Right lung (tissue), 10 donors: ENCODE measurements around the gene ZC3H7B. TPM values are rescaled to one million over a fixed set of nuclear protein-coding genes. Genes with fewer than 3 reads are reported as not detected.
"Not testable (repeated sequence)": the region's sequence is repeated elsewhere in the genome, so short reads cannot be mapped to it uniquely, and the experiment has no call there.

Experiments
- DNase-seq, 2 donors: peaks; one replicate each; pipeline ENCODE4 v3.0.0-alpha.2; 2013
- long read RNA-seq, 8 donors: transcript quantifications; one replicate each; lab custom pipeline, GENCODE V29; 2026
- polyA plus RNA-seq, 5 donors: library from polyadenylated mRNA; unstranded; fragments of 120-200 nt; gene quantifications; one replicate each; pipeline versions ENCODE4 v1.2.1 to v1.2.3, GENCODE V29; 2013; ENCODE audit warnings: inconsistent platforms in 1 of 5, low replicate concordance in 1 of 5; ENCODE audit not compliant: insufficient read length in 5 of 5, insufficient read depth in 1 of 5

ZC3H7B gene
- polyA plus RNA-seq = 10 to 100 TPM; 55.3 to 79.8 (median 63.5) TPM
- long read RNA-seq, donor 1, full-length matches to known transcripts = 1 of 235 reads
- long read RNA-seq, donor 1, partial matches to known transcripts = 234 of 235 reads
- long read RNA-seq, donor 1, other reads (novel, unspliced or antisense) = 0 of 235 reads
- long read RNA-seq, donor 2, full-length matches to known transcripts = 3 of 124 reads
- long read RNA-seq, donor 2, partial matches to known transcripts = 121 of 124 reads
- long read RNA-seq, donor 2, other reads (novel, unspliced or antisense) = 0 of 124 reads
- long read RNA-seq, donor 3, partial matches to known transcripts = 115 of 115 reads
- long read RNA-seq, donor 3, other reads (novel, unspliced or antisense) = 0 of 115 reads
- long read RNA-seq, donor 4, partial matches to known transcripts = 8 of 8 reads
- long read RNA-seq, donor 4, other reads (novel, unspliced or antisense) = 0 of 8 reads
- long read RNA-seq, donor 5, full-length matches to known transcripts = 1 of 29 reads
- long read RNA-seq, donor 5, partial matches to known transcripts = 28 of 29 reads
- long read RNA-seq, donor 5, other reads (novel, unspliced or antisense) = 0 of 29 reads
- long read RNA-seq, donor 6, full-length matches to known transcripts = 5 of 26 reads
- long read RNA-seq, donor 6, partial matches to known transcripts = 21 of 26 reads
- long read RNA-seq, donor 6, other reads (novel, unspliced or antisense) = 0 of 26 reads
- long read RNA-seq, donor 7, full-length matches to known transcripts = 7 of 55 reads
- long read RNA-seq, donor 7, partial matches to known transcripts = 48 of 55 reads
- long read RNA-seq, donor 7, other reads (novel, unspliced or antisense) = 0 of 55 reads
- long read RNA-seq, donor 8, full-length matches to known transcripts = 1 of 9 reads
- long read RNA-seq, donor 8, partial matches to known transcripts = 8 of 9 reads
- long read RNA-seq, donor 8, other reads (novel, unspliced or antisense) = 0 of 9 reads

GRCh38 chr22:41301085-41302020, at the start of gene ZC3H7B:
Gene ZC3H7B (plus strand): TSS chr22:41301525. CDS start chr22:41320661, 19,136 bp downstream.
- DNase-seq = peak; percentile 69 to 77

DNA sequence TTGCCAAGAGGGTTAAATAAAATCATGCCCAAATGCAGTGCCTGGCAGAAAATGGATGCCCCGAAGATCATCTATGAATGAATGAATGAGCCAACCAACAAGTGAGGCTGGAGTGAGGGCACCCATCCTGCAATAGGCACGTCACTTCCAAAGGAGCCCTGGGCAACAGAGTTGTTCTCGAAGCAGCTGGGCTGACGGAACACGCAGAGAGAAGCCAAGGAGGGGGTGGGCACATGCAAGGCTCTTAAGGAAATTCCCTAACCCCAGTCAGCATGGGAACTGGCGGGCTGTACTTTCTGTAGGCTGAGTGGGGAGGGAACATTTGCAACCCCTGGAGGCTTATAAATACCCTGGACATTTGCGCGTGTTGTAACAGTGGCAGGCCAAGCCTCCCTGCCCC, 49.0 kb upstream of the ZC3H7B start:
- DNase-seq = no peak

DNA sequence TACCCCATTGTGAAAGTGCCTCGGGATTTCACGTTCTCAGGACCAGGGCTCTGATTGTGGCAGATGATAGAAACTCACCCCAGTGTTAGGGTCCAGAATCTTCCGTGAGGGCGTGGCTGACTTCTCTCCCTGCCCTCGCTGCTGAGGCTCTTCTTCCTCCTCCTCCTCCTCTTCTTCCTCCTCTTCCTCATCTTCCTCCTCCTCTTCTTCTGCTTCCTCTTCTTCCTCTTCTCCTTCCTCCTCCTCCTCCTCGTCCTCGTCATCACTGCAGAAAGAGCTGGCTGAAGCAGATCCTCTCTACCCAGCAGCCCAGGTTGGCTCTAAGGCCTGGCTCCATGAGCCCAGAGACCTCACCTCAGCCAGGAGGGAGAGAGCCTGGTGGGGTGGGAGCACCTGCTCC, 47.1 kb upstream of the ZC3H7B start:
- no peak for DNase-seq

- DNase-seq = no peak
These were observed 44.8 kb upstream of the ZC3H7B start for GRCh38 chr22:41256254-41257253.

- DNase-seq = no peak
These were observed 43.6 kb upstream of the ZC3H7B start for GRCh38 chr22:41257696-41258095.

- DNase-seq = not testable (repeated sequence)
These were observed 41.6 kb upstream of the ZC3H7B start for GRCh38 chr22:41259756-41260155.

GRCh38 chr22:41260871-41261270, 40.5 kb upstream of the ZC3H7B start:
- DNase-seq = no peak

- DNase-seq = no peak
These were observed 39.6 kb upstream of the ZC3H7B start for GRCh38 chr22:41261541-41262249.

DNA sequence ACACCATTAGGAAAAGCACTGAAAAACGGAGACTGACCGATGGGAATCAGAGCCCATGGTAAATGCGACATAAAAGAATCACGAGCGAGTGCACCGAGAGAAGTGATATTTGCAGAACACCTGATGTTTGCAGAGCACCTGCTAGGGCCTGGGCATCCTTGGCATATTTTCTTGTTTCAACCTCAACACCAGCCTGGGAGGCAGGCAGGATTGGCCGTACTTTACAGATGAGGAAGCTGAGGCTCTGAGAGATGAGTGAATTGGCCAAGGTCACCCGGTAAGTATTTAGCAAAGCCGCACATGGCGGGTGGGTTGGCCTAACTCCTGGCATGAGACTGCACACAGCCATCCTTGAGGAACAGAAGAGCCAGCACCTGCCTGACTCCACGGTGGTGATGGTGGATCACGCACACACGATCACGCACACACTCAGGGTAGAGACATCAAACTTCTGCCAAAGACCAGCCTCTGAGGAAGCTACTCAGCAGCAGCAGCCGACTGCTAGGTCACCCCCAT, 39.0 kb upstream of the ZC3H7B start:
- DNase-seq = no peak

DNA sequence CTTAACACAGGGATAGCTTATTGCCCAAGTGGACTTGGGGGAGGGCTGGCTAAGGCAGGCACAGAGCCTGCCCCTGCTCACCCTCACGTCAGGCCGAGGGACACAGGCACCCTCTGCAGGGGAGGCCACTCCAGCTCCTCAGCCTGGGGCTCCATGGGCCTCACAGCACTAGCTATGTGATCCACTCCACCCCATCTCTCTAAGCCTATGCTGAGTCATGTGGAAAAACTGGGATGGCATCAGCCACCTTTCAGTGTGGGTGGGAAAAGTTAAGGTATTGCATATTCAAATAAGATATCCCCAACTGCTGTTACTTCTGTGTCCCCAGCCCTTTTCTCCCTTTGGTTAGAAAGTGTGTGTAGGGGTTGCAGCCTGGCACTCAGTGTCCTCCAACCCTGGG, 37.6 kb upstream of the ZC3H7B start:
- DNase-seq = no peak

DNA sequence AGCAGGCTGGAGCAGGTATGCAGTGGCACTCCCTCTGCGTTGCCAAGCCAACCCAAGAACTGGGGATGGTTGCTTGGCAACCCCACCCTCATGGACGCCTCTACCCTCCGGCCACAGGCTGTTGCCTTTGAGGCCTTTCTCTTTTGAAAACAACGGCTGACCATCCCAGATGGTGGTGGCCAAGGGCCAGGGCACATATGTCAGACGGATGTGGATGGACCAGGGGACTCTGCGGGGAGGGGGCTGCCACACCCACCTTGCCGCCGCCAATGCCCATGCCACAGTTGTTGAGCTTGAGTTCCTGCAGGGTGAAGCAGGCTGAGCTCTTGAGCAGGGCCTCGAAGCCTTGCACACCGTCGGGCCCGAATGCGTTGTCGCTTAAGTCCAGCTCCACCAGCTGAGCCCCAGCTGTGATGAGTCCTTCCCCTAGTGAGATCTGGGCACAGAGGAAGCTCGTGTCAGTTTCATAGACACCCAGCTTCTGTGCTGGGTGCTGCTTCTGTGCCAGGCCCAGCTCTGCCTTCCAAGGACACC, 36.9 kb upstream of the ZC3H7B start:
- DNase-seq = no peak

- DNase-seq = no peak
These were observed 33.4 kb upstream of the ZC3H7B start for GRCh38 chr22:41267958-41268357.

GRCh38 chr22:41271787-41272186, 29.5 kb upstream of the ZC3H7B start:
- DNase-seq = no peak

DNA sequence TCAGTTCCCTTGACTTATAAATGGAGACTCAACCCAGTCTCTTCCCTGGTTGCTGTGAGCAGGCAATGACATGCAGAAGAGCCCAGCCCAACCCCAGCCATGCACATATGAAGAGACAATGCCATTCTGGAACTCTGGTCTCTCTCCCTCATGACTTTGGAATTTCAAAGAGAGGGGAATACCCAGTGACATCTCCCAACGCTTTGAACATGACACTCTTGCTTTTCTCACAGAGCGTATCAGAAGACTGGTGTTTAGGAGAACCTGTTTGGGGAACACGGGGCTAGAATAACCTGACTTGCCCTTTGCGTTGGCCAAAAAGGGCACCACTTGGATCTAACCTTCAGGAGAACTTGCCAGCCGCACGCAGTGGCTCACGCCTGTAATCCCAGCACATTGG, 28.2 kb upstream of the ZC3H7B start:
- no peak for DNase-seq

GRCh38 chr22:41274856-41275255, 26.5 kb upstream of the ZC3H7B start:
- DNase-seq = no peak

GRCh38 chr22:41280065-41280464, 21.3 kb upstream of the ZC3H7B start:
- no peak for DNase-seq

DNA sequence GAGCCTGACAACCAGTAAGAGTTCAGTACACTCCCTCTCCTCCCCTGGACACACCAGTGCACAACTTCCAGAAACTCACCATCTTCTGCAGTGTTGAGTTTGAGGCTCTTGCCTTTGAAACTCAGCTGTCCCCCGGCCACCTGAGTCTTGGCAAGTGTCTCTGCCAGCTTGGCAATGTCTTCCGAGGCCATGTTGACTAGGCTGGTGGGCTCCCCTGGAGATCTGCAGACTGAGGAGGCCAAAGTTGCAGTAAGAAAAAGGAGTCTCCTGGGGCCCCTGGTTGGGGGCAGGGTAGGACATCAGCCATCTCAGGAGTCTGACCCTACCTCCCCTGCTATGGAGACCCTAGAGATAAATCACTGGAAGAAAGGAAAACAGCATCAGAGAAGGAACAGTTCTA, 20.5 kb upstream of the ZC3H7B start:
- no peak for DNase-seq

DNA sequence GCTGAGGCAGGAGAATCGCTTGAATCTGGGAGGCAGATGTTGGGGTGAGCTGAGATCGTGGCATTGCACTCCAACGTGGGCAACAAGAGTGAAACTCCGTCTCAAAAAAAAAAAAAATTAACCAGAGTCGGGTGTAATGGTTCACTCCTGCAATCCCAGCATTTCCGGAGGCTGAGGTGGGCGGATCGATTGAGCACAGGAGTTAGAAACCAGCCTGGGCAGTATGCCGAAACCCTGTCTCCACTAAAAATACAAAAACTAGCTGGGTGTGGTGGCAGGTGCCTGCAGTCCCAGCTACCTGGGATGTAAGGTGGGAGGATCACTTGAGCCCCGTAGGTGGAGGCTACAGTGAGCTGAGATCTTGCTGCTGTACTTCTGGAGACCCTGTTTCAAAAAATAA, 16.9 kb upstream of the ZC3H7B start:
- DNase-seq = no peak

DNA sequence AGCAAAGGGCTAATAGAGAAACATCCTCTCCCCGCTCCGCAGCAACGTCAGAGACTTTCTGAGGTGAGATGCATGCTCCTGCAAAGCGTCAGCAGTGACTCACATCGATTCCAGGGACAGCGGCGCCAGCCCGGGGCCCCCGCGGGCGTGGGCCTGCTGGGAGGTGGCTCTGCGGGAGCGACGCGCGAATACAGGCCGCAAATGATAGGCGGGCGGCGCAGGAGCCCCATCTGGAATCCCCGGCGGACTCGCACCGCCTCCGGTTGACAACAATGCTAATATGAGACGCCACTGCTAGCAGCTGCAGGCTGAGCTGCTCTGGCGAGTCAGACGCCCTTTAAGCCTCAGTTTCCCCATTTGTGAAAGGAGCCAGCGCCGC, 15.9 kb upstream of the ZC3H7B start:
- DNase-seq = peak in 1 of 2 donors; percentile 9
